HG03521 (cell line): ENCODE data around the gene ZNF628.

ENCODE experiments used
- ATAC-seq: cut with Tn5 transposase; IDR thresholded peaks from one replicate; pipeline ENCODE4 v1.9.1; 2021; ENCODE audit warnings: mild to moderate bottlenecking, moderate library complexity; ENCODE audit not compliant: unreplicated experiment

ZNF628 gene

GRCh38 chr19:55464662-55465054, 11.8 kb upstream of the ZNF628 start, which contains the start of gene C19orf85:
Gene C19orf85 (minus strand): TSS chr19:55464751. CDS start chr19:55464554, 197 bp downstream.
- no peak for ATAC-seq

DNA sequence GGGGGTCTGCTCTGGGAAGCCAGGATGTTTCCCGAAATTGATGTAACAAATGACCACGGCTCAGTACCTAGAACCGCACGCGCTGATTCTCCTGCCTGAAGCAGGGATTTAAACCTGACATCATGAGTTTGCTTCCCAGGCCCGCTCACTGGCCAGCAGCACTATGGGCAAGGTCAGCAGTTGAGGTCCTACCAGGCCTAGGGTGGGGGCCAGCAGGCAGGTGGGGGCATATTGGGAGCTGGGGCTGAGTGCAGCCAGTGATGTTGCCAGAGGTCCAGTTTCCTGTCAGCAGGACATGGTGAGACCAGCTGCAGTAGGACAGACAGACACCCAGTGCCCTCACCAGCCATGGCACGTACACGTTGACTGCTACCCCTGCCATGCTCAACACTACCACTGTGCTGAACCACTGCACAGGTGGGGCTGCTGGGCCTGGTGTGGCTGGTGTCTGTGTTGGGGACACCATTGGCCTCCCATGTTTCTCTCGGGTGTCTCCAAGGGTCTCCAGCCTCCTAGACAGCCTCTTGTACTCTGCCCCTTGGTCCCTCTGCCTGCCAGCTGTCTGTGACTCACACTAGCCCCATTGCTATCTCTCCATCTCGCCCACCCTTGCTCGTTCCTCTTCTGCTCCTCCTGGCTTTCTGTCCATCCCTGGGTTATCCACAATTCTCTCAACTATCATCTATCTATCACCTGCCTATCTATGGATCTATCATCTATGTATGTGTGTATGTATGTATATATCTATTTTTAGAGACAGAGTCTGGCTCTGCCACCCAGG, 10.8 kb upstream of the ZNF628 start:
- no peak for ATAC-seq

DNA sequence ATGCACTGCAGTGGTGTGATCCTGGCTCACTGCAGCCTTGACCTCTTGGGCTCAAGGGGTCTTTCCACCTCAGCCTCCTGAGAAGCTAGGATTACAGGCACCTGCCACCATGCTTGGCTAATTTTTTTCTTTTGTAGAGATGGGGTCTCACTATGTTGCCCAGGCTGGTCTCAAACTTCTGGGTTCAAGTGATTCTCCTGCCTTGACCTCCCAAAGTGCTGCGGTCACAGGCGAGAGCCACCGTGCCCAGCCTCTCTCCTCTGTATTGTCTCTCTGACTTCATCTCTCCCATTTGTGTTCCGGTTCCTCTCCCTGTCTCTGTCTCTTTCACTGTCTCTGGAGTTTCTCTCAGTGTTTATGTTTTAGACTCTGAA, 10.2 kb upstream of the ZNF628 start:
- ATAC-seq: no peak

DNA sequence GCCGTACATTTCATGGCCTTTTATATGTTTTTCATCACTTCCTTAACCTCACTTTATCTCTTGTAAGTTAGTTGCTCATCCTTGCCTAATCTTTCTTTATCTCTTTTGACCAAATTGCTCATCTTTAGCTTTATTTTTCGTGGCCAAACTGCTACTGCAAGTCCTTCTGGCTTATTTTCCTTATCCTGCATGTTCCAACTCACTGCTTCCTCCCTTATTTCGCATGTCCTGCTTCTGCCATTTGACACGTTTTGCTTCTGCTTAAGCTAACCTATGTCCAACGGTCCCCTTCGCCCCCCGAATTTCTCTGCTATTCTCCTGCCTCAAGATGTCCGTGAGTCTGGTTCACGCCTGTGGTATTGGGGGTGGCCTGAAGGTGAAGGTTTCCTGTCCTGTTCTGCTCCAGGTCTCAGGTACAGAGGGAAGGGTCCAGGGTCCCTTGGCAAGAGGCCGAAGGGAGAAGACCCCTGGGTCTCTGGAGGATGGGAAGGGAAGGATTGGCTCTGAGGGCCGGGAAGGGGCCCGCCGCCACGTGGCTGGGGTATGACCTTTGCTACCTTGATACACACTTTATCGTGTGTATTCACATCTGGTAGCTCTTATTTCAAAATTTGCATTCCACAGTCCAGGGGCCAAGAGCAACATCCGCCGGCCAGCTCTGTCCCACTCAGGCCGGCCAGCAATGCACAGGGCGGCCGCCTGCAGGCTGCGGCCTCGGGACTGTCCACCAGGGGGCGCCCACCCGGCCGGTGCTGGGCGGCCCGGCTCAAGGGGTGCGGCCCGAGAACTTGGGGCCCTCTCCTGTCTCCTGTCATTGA, 9.0 kb upstream of the ZNF628 start:
- ATAC-seq: peak; percentile 71

DNA sequence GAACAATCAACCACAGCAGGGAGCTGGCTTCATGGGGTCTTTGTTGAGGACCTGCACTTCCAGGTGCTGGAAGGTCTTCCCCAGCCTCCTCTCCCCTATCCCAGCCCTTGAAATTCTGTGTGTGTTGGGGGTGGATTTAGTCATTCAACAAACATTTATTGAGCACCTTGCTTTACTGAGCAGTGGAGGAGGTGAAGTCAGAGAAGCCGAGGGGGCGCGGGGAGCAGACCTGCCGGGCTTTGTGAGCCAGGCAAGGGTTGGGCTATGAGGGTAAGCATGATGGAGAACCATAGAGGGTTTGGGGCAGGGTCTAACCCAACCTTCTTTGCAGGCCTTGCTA, 8.4 kb upstream of the ZNF628 start:
- no peak for ATAC-seq

DNA sequence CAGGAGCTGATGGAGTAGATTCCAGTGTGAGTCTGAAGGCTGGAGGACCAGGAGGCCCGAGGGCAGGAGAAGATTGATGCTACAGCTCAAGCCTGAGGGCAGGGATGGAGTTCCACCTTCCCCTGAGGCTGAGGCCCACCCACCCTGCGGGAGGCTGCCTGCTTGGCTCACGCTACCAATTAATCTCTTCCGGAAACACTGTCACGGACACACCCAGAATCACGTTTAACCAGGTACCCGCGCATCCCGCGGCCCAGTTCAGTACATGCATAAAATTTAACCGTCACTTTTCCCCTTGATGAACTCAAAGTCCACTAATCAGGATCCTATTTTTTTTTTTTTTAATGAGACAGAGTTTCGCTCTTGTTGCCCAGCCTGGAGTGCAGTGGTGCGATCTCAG, 5.2 kb upstream of the ZNF628 start:
- no peak for ATAC-seq

DNA sequence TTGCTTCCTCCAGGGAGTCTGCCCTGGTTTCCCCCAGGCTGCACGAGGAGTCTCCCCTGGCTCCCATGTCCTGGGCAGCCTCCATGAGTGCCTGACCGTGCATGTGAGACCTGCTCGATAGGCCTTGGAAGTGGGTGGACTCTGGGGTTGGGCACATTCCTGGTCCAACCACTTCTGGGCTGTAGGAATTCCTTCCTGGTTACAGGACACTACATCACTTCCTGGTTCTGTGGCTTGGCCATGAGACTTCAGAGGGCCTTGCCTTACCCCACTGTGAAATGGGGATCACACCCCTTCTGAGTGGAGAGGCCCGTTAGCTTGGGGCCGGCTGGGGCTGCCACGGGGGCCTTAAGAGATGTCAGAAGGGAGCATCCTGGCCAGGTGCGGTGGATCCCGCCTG, 4.0 kb upstream of the ZNF628 start:
- no peak for ATAC-seq

- ATAC-seq: no peak
Measured at GRCh38 chr19:55473225-55474012, 3.0 kb upstream of the ZNF628 start.

GRCh38 chr19:55474269-55475265, 1.9 kb upstream of the ZNF628 start:
- ATAC-seq: no peak

GRCh38 chr19:55477905-55478304, 1.5 kb downstream of the ZNF628 start:
- no peak for ATAC-seq

GRCh38 chr19:55478364-55478763, 1.9 kb downstream of the ZNF628 start:
- no peak for ATAC-seq

GRCh38 chr19:55479045-55479444, 2.6 kb downstream of the ZNF628 start:
- no peak for ATAC-seq

DNA sequence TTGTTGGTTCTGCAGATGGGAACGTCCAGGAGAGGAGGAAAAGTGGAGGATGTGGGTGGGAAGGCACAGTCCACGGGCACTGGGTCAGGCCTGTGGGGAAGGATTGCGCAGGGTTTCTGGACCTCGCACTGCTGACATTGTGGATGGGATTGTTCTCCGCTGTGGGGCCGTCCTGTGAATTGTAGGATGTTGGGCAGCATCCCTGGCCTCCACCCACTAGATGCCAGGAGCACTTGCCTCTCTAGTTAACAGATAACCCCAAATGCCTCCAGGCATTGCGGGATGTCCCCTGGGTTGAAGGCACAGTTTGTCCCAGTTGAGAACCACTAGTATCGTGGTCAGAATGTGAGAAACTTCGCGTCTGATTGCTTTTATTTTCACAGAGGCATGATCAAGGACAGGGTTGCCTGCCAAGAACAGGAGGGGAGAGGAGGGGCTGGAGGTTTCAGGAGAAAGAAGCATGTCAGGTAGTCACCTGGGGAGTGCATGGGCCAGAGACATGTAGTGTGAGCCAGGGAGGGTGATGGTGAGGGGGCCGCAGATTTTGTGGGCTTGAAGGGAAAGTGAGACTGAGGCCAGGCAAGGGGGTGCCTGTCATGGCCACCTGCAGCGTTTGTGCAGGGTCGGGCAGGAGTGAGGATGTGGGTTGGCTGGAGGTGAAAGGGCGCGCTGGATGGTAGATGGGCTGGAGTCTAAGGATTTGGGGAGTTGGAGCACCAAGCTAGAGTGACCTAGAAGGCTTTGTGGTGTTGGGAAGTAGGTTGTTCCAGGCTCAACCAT, 3.2 kb downstream of the ZNF628 start:
- ATAC-seq: no peak

GRCh38 chr19:55481148-55481793, 4.9 kb downstream of the ZNF628 start:
- no peak for ATAC-seq

DNA sequence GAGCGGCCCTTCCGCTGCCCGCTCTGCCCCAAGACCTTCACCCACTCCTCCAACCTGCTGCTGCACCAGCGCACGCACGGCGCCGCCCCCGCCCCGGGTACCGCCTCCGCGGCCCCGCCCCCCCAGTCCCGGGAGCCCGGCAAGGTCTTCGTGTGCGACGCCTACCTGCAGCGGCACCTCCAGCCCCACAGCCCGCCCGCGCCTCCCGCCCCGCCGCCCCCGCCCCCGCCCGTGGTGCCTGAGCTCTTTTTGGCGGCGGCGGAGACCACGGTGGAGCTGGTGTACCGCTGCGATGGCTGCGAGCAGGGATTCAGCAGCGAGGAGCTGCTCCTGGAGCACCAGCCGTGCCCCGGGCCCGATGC, 5.4 kb downstream of the ZNF628 start:
- no peak for ATAC-seq

DNA sequence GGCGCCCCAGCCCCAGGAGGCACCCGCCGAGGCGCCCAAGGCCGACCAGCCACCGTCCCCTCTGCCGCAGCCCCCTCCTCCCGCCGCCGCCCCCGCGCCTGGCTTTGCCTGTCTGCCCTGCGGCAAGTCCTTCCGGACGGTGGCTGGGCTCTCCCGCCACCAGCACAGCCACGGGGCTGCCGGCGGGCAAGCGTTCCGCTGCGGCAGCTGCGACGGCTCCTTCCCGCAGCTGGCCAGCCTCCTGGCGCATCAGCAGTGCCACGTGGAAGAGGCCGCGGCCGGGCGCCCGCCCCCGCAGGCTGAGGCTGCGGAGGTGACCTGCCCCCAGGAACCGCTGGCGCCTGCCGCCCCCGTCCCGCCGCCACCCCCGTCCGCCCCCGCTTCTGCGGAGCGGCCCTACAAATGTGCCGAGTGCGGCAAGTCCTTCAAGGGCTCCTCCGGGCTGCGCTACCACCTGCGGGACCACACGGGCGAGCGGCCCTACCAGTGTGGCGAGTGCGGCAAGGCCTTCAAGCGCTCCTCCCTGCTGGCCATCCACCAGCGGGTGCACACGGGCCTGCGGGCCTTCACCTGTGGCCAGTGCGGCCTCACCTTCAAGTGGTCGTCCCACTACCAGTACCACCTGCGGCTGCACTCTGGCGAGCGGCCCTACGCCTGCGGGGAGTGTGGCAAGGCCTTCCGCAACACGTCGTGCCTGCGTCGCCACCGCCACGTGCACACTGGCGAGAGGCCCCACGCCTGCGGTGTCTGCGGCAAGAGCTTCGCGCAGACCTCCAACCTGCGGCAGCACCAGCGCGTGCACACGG, 5.9 kb downstream of the ZNF628 start:
- ATAC-seq: no peak

DNA sequence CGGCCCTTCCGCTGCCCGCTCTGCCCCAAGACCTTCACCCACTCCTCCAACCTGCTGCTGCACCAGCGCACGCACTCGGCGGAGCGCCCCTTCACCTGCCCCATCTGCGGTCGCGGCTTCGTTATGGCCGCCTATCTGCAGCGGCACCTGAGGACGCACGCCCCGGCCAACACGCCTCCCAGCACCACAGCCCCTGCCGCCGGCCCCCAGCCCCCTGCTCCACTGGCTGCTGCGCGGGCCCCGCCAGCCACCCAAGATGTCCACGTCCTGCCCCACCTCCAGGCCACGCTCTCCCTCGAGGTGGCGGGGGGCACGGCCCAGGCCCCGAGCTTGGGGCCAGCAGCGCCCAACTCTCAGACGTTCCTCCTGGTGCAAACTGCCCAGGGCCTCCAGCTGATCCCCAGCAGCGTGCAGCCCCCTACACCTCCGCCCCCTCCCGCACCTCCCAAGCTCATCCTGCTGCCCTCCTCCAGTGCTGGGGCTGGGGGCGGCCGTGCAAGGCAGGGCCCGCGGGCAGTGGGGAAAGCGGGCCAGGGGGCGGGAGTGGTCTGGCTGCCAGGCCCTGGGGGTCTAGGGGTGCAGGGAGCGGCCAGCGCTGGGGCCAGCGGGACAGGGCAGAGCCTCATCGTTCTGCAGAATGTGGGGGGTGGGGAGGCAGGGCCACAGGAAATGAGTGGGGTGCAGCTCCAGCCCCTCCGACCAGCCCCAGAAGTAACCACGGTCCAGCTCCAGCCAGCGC, 6.7 kb downstream of the ZNF628 start:
- ATAC-seq: no peak
